WERI-Rb-1 (cell line): ENCODE measurements around the gene MORN4.

Source experiments
- DNase-seq: peaks from one replicate; pipeline ENCODE4 v3.0.0-alpha.2; 2020
- H3K27ac ChIP-seq: fragments of 250-450 bp; sonication (Bioruptor Pico); 2 replicates; pipeline ENCODE4 v1.5.1; 2020; ENCODE audit warnings: mild to moderate bottlenecking, moderate library complexity
- H3K27me3 ChIP-seq: fragments of 250-450 bp; sonication (Bioruptor Pico); 2 replicates; pipeline ENCODE4 v1.5.1; 2021; ENCODE audit warnings: mild to moderate bottlenecking, low read depth, moderate library complexity; ENCODE audit not compliant: insufficient read depth, severe bottlenecking
- H3K36me3 ChIP-seq: fragments of 250-450 bp; sonication (Bioruptor Pico); 2 replicates; pipeline ENCODE4 v1.5.1; 2020; ENCODE audit warnings: mild to moderate bottlenecking, moderate library complexity
- H3K4me3 ChIP-seq: 2 replicates; pipeline ENCODE4 v1.5.1; 2011; ENCODE audit warnings: low read depth, mild to moderate bottlenecking, control low read depth, low read length
- H3K9me3 ChIP-seq: fragments of 250-450 bp; sonication (Bioruptor Pico); 2 replicates; pipeline ENCODE4 v1.5.1; 2021; ENCODE audit warnings: mild to moderate bottlenecking, moderate library complexity; ENCODE audit not compliant: severe bottlenecking
- TF ChIP-seq, protein P1 (sequence below): IDR thresholded peaks from 2 replicates; pipeline ENCODE4 v1.5.1; 2011; ENCODE audit warnings: low read depth, mild to moderate bottlenecking, control low read depth, inconsistent platforms, low read length

The MORN4 gene

DNA sequence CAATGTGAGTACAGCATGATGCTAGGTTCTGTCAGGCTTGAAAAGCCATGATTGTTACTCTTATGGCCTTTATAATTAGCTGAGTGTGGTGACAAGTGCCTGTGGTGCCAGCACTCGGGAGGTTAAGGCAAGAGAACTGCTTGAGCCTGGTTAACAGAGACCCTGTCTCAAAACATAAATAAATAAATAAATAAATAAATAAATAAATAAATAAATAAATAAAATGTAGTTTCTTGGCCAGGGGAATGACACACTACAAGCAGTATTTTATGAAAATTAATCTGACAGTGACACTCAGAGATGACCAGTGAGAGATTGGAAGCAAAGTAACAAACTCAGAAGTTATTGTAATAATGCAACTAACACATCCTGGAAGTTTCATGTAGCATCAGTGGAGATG lies 2.3 kb upstream of the MORN4 start:
- TF ChIP-seq, protein P1, sequence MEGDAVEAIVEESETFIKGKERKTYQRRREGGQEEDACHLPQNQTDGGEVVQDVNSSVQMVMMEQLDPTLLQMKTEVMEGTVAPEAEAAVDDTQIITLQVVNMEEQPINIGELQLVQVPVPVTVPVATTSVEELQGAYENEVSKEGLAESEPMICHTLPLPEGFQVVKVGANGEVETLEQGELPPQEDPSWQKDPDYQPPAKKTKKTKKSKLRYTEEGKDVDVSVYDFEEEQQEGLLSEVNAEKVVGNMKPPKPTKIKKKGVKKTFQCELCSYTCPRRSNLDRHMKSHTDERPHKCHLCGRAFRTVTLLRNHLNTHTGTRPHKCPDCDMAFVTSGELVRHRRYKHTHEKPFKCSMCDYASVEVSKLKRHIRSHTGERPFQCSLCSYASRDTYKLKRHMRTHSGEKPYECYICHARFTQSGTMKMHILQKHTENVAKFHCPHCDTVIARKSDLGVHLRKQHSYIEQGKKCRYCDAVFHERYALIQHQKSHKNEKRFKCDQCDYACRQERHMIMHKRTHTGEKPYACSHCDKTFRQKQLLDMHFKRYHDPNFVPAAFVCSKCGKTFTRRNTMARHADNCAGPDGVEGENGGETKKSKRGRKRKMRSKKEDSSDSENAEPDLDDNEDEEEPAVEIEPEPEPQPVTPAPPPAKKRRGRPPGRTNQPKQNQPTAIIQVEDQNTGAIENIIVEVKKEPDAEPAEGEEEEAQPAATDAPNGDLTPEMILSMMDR = no peak
- H3K27me3 ChIP-seq = no peaks in the 10 kb centered on the region
- no peaks in the 10 kb centered on the region for H3K9me3 ChIP-seq
- no peaks in the 10 kb centered on the region for H3K36me3 ChIP-seq
- no peak overlapping the region for H3K4me3 ChIP-seq
- no peak for DNase-seq
- no peak overlapping the region for H3K27ac ChIP-seq

GRCh38 chr10:97633921-97634320 lies 621 bp upstream of the MORN4 start:
- peak; percentile 36 for DNase-seq
- H3K4me3 ChIP-seq = peak overlapping the region; percentile 80
- no peaks in the 10 kb centered on the region for H3K36me3 ChIP-seq
- H3K9me3 ChIP-seq = no peaks in the 10 kb centered on the region
- TF ChIP-seq, protein P1 = no peak
- H3K27me3 ChIP-seq = no peaks in the 10 kb centered on the region
- H3K27ac ChIP-seq = peak overlapping the region; percentile 70

- no peak overlapping the region for H3K4me3 ChIP-seq
- H3K27me3 ChIP-seq = no peaks in the 10 kb centered on the region
- H3K9me3 ChIP-seq = no peaks in the 10 kb centered on the region
- no peak for DNase-seq
- TF ChIP-seq, protein P1 = no peak
- H3K27ac ChIP-seq = no peak overlapping the region
- no peaks in the 10 kb centered on the region for H3K36me3 ChIP-seq
Measured at GRCh38 chr10:97631098-97631497, 2.2 kb downstream of the MORN4 start.

- Histone ChIP-seq H3K36me3 (no peaks in the 10 kb centered on the region), H3K27me3 (no peaks in the 10 kb centered on the region), H3K9me3 (no peaks in the 10 kb centered on the region), H3K27ac (no peak overlapping the region), H3K4me3 (no peak overlapping the region)
- TF ChIP-seq, protein P1 = no peak
- no peak for DNase-seq
Measured at GRCh38 chr10:97629289-97629688, 4.0 kb downstream of the MORN4 start.

- no peak for DNase-seq
- Histone ChIP-seq H3K9me3 (no peaks in the 10 kb centered on the region), H3K27ac (no peak overlapping the region), H3K36me3 (no peaks in the 10 kb centered on the region), H3K4me3 (no peak overlapping the region), H3K27me3 (no peaks in the 10 kb centered on the region)
- TF ChIP-seq, protein P1 = no peak
Measured at GRCh38 chr10:97628228-97628627, 5.1 kb downstream of the MORN4 start.

- DNase-seq = no peak
- Histone ChIP-seq H3K27me3 (no peaks in the 10 kb centered on the region), H3K9me3 (no peaks in the 10 kb centered on the region), H3K4me3 (no peak overlapping the region), H3K27ac (no peak overlapping the region), H3K36me3 (no peaks in the 10 kb centered on the region)
- TF ChIP-seq, protein P1 = no peak
Measured at GRCh38 chr10:97627731-97628130, 5.6 kb downstream of the MORN4 start.
